ENCODE measurements around the gene MTOR.
"Not testable (repeated sequence)": the region's sequence is repeated elsewhere in the genome, so short reads cannot be mapped to it uniquely, and the experiment has no call there.

The MTOR gene

DNA sequence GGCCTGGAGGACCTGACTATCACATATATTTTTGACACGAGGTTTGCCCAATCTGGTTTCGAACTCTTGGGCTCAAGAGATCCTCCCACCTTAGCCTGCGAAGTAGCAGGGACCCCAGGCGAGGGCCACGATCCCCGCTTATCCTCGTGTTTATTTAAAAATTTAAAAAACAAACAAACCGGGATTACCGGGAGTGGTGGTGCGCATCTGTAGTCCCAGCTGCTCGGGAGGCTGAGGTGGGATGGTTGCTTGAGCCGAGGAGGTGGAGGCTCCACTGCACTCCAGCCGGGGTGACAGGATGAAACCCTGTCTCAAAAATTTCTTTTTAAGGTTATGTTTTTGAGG, 162.2 kb downstream of the MTOR start:
- DNase-seq, result no peak

DNA sequence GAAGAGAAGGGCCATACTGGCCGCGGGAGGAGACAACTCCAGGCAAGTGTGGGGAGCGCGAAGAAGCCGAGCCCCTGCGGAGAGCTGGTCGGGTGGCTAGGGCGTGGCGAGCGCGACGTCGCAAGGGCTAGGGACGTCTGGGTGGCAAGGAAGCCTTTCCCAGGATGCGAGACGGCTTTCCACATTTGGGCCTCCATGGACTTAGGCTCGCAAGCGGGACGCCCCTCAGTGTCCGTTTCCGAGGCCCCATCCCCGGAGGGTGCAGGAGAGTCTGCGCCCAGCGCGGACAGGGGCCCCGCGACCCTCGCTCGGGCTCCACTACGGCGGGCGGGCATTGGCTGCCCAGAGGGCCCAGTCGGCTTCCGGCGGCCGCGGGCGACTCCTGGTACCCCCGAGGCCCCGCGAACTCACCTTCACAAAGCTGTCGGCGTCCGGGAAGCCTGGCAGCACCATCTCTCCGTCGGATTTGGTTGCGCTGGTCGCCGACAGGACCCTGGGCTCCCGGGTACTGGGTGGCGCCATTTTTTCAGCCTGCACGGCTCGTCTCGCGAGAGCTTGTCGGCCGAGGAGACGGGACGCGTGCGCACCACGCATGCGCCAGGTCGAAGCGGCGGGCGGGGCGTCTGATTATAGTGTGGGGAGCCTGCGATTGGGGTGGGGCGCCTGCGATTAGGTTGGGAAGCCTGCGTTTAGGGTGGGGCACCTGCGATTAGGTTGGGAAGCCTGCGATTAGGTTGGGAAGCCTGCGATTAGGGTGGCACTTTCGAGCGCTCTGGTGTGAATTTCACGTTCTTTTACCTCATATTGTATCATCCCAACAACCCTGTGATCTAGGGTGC, 162.8 kb downstream of the MTOR start, which contains the start of gene EXOSC10:
Gene EXOSC10 (minus strand): TSS at position 560 of the 839 bp plus-strand sequence. CDS start 38 bp downstream, at position 522.
- peak; percentile 97 for DNase-seq

DNA sequence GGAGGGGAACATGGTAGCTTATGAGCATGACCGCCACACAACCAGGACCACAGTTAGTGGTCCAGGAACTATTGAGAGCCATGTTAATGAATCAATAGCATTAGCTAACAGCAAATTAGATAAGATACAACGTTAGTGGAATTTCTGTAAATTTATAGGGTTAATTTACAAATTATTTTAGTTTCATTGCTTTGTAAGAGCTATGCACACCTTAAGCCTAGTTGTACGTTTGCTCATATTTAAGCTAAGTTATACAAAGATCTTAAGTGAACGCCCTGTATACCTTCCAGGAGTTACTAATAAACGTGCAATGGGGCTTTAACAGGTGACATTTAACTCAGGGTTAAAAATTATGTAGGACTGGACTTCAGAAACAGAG, 163.4 kb downstream of the MTOR start:
- DNase-seq, result no peak

DNA sequence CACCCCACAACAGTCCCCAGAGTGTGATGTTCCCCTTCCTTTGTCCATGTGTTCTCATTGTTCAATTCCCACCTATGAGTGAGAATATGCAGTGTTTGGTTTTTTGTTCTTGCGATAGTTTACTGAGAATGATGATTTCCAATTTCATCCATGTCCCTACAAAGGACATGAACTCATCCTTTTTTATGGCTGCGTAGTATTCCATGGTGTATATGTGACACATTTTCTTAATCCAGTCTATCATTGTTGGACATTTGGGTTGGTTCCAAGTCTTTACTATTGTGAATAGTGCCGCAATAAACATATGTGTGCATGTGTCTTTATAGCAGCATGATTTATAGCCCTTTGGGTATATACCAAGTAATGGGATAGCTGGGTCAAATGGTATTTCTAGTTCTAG, 178.6 kb downstream of the MTOR start:
- DNase-seq, result not testable (repeated sequence)

DNA sequence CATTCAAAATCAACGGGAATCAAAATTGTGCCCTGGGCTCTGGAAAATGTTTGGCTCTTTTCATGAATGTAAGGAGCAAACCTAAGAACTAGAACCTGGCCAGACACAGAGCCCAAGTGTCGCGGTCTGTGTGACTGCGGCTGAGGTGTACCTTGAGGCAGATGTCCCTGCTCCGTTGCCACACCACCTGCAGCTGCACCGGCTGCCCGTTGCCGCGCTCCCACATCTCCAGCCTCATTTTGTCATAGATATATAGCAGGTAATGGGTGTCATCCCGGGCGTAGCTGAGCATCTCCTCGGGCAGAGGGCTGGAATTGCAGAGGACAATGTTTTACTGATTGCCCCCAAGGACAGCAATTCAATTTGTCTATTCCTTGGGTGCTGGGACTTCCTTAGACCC, 181.4 kb downstream of the MTOR start:
- no peak for DNase-seq

DNA sequence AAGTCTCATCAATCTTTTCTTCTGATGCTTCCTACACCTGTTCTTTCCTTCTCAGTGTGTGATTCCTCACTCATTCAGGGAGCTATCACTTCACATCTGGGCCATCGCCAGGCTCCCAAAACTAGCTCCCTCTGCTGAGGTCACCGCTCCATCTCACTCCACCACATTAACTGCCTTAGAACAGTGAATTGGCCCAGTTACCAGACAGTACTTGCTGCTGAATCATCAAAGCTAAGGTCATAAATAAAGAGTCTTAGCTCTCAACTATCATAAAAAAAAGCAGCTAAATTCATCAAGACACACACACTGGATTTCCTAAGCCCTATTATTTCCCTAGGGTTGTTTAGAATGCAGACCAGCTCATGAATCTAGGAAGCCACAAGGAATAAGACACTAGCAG, 183.7 kb downstream of the MTOR start:
- no peak for DNase-seq

DNA sequence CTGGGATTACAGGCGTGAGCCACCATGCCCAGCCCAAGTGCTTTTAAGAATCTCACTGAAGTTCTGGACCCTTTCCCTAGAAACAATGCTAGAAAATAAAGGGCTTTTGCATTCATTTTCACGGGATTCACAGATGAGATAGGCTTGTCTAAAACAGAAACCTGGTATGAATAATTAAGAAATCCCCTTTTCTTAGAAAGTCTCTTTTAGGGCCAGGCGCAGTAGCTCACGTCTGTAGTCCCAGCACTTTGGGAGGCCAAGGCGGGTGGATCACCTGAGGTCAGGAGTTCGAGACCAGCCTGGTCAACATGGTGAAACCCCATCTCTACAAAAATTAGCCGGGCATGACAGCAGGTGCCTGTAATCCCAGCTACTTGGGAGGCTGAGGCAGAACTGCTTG, 189.0 kb downstream of the MTOR start:
- not testable (repeated sequence) for DNase-seq

DNA sequence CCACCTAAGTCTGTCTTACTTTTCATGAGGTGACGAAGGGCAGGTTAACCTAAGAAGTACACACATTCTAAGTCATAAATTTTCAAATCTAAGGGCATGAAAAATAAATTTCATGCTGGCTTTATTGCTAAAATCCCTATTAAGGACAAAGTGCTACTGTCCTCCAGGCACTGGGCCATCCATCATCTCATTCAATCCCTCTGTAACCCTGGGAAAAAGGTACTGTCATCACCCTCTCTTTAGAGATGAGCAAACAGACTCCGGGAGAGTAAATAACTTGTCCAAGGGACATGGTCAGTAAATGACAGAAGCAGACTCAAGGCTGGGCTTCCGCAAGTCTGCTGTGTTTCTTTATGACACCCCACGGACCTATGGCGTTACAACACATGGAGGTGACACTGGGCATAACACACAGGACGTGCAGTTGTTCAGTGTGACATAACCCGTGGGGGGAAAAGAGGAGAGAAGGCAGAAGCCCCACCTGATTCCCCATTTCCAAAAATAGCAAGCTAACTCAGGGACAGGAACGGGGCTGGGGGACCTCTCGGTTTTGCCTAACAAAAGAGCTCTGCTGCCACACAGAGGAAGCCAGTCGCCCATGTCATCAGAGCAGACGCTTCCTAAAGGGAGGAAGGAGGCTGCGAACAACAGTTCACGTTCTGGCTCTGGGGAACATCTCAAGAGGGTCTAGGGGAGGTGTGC, 190.0 kb downstream of the MTOR start:
- DNase-seq, result no peak

DNA sequence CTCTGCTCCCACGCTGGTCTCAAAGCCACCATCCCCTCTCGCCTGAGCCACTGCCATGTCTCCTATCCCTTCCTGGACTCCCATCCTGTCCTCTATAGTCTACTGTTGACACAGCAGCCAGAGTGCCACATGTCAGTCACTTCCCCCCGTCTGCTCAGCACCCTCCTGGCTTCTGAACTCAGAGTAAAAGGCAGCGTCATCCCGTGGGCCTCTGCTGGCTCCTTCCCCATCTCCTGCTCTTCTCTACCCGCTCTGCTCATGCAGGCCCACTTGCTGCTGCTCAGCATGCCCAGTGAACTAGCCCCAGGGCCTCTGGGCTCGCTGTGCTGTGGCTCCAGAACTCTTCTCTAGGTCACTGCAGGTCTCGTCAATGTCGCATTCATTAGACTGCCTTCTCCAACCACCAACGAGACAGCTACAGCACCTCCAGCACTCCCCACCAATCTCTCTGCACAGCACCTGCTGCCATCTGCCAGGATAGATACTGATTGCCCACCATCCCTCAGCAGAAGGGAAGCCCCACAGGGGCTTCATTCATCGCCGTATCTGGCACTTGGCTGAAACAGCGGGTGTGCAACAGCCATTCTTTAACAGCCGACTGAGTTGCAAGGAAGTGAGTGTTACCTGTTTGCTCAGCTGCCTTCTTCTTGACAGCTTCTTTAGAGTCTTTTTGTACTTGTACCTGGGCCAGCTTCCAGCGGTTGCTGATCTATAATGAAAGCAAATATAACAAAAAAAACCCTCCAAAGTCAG, 190.7 kb downstream of the MTOR start:
- no peak for DNase-seq

DNA sequence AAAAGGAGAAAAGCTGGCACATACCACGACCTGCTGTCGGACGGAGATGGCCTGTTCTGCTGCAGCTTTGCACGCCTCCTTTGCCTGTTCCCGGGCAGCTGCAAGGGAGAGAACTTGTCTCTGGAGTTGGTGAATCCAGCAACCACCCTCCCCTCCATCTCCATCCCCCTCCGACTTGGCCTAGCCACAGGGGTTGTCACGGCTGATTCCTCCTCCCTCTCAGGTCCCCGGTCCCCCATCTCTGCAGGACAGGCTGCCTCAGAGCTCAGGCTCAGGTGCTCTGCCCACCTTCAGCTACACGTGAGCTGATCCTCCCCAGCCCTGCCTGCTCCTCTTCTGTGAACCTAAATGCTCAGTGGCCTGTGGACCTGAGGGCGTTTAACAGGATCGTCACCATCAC, 191.5 kb downstream of the MTOR start:
- DNase-seq, result no peak

DNA sequence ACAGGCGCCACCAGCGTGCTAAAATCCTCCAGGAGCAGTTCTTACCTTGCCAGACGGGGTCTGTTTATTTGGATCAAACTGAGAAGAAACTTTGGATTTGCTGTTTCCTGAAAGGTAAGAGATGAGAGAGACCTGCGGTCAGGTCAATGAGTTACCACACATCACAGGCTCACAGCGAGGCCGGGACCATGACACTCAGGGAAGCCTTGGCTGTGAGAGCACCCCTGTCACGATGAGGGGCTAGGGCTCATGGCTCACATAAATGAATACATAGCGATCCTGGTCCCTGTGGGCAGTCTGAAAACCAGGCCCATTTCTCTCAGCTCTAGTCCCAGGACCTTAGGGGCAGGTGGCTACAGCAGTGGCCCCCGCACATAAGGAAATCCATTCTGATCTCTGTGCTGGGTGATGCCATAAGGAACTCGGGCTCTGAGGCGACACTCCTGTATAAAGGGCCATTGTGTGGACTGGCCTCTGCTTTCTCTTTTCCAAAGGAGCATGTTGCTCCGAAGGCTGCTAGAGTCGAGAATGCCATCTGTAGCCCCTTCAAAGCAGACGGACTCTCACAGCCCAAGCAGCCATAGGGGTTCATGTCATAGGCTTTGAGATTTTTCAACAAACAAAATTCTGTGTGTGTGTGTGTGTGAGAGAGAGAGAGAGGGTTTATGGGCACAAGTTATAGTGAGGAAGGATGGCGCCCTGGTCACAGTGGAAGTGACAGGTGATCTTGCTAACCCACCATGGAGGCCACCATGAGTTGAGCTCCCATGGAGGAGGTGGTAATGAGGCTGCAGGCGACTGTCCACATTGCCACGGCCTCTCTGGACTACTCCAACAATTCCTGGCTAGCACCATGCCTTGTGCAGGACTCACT, 193.5 kb downstream of the MTOR start:
- no peak for DNase-seq

DNA sequence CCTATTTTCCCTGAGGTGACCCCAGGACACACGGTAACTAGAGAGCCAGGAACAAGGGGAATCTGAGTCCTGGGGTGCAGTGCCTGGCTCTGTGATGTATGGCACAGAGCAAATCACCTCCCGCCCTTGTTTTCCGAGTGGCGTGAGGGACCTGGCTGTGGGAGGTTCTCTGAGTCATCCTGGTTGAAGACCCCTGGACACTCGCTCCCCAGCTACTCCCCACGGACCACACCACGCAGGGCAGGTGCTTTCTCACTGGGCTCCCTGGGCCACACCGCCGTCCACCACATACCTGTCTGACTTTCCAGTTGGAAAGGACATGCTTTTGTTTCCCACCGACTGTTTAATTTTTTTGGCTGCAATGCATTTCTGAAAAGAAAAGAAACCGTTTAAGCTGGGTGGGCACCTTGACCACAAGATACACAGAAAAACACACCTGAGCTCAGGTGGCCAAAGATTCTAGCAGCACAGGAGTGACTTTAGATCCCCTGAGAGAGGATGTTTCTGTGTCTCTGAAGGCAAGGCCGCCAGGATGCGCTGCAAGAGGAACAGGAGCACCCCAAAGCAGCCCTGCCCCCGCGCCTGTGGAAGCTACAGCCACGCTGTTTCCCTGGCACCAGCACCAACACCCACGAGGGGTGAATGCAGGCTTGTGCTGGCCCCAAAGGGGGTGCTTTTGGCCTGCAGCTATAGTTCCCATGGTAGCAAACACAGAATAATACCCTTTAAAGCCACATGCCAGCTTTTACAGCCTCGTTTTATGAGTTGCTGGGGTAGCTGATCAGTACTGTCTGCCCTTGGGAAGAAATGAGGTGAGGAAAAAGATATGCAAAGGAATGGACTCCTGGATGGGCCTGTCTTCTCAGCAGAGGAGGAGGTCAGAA, 194.4 kb downstream of the MTOR start:
- DNase-seq, result peak; percentile 1

DNA sequence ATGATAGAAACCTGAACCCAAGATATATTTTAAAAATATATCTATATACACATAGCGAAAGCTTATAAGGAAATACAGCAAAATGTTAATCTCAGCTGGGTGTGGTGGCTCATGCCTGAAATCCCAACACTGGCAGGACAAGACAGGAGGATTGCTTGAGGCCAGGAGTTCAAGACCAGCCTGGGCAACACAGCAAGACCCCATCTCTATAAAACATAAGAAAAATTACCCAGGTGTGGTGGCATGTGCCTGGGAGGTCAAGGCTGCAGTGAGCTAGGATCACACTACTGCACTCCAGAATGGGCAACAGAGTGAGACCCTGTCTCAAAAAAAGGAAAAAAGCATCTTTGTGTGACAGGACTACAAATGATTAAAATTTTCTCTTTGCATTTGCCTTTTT, 196.6 kb downstream of the MTOR start:
- DNase-seq, result no peak

DNA sequence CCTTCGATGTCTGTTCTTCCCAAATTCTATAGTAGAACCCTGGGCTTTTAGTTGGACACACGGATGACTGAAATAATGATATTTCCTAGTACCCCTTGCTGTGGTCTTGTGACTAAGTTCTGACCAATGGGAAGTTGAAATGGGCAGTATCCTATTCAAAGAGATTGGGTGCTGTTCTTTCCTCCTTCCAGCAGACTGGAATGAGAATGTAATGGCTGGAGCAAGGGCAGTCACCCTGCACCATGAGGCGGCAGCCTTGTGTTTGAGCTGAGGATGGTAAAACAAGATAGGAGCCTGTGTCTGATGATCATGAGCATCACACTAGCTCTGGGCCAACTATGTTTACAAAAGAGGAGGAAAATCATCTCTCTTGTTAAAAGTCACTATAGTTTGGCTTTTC, 197.4 kb downstream of the MTOR start:
- no peak for DNase-seq

DNA sequence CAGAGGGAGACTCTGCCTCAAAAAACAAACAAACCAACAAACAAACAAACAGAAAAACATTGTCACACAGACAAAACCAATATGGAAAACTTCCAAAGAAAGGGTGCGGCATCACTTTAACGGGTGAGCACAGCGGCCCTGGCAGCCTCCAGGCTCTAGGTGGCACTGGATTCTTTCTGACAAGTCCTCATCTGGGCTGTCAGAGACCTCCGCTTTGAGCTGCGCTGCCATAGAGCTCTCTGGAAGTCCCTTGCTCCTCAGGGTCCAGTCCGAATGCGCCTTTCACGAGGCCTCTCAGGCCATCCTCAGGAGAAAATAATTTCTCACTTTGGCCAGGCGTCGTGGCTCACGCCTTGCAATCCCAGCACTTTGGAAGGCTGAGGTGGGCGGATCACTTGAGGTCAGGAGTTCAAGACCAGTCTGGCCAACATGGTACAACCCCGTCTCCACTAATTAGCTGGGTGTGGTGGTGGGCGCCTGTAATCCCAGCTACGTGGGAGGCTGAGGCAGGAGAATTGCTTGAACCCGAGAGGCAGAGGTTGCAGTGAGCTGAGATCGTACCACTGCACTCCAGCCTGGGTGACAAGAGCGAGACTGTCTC, 198.3 kb downstream of the MTOR start:
- peak; percentile 14 for DNase-seq

DNA sequence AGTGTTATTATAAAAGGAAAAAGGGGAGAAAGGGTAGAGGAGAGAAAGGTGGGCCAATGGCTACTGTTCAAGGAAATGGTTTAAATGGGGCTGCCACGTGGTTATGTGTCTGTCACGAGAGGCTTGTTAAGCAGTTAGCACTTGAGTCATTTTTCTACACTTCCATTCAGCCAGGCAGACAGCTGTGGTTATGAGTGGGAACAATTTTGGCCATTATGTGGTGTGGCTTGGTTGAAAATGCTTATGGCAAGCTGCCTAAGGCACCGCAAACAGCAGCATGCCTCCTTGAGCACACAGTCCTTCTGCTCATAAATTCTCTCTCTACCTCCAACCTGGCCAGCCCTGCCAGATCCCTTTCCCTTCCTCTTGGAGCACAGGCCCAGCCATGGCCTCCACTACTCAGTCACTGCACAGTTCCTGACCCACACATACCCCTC, 199.4 kb downstream of the MTOR start:
- no peak for DNase-seq

DNA sequence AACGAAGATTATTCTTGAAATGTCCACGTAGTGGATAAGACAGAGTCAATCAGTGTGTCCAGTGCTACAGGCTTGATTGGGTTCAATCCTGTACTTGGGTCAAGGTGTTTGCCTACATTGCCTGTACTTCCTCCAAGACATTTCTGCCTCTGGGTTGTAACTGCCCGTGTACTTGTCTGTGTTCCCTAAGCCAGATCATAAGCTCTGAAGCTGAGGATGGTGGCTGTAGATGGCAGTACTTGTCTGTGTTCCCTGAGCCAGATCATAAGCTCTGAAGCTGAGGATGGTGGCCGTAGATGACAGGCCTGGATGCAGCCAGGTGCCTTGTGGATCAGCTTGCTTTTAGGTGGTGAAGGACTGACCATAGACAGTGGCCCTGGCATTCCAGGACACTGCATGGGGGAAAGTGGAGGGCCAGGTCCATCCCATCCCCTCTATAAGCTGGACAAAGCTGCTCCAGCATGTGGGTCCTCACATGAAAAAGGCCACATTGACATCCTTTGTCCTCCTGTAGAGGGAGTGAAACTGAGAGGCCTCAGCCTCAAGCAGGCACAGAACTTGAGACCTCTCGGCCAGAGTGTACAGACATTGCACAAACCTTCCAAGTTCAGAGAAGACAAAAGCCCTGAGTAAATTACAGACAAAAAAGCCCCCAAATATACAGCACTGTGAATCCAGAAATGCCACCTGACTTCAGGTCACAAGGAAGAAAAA, 200.5 kb downstream of the MTOR start:
- DNase-seq, result no peak

DNA sequence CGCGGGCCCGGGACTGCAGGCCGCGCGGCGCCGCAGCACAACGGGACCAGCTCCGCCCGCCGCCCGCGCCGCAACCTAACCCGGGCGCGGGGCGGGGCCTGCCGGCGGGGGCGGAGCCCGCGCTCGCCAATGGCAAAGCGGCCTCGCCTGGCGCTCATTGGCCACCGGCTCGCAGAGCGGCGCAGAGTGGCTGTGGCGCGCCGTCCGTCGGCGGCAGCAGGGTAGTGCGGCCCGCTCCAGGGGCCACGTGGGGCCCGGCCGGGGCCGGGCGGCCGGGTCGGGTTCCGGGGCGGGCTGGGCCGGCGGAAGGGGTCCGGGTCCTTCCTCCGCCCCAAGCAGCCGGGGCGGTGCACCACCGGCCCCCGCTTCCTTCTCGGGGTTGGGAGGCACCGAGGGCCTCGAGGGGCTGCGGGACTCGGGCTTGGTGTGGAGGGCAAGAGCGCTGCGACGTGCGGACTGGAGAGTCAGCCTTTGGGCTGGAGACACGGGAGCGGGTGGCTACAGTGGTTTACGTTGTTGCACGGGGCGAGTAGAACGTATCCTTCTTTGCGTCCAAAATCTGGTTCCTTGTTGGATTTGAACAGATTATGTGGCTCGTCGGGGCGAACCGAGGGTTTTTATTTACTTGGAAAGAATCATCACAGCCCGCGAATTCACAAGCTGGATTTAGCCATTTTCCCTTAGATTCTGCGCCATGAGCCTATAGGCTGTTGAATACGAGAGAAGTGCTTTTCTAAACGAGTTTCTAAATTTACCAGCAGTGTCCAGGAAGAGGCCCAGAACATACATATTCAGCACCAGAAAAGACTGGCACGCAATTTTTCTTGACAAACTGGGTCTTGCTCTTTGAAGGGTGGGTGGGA, 202.2 kb downstream of the MTOR start, which contains the start of gene SRM:
Gene SRM (minus strand): TSS at position 51 of the 863 bp plus-strand sequence. CDS start 75 bp downstream, outside the sequence.
- peak; percentile 98 for DNase-seq

Measured in RPMI8226 (cell line).